Liver (tissue), 9 donors: ENCODE measurements around the gene AAMDC. TPM values are rescaled to one million over a fixed set of nuclear protein-coding genes. Genes with fewer than 3 reads are reported as not detected.

Experiments used
- DNase-seq: peaks from one replicate; pipeline ENCODE4 v3.0.0-alpha.2; 2017; ENCODE audit warnings: low spot score
- H3K27ac ChIP-seq, 2 donors: one replicate each; pipeline ENCODE4 v1.7.0; 2013; ENCODE audit warnings: inconsistent platforms in 2 of 2, low read length in 2 of 2, control low read depth in 1 of 2, low read depth in 1 of 2, mild to moderate bottlenecking in 1 of 2
- H3K27me3 ChIP-seq, 4 donors: one replicate each; pipeline versions ENCODE4 v1.6.1 to v1.7.0; 2013; ENCODE audit warnings: low read length in 3 of 4, inconsistent platforms in 1 of 4, mild to moderate bottlenecking in 1 of 4, moderate library complexity in 1 of 4; ENCODE audit not compliant: control insufficient read depth in 4 of 4, insufficient read depth in 4 of 4
- H3K36me3 ChIP-seq, 4 donors: one replicate each; pipeline versions ENCODE4 v1.6.1 to v1.7.0; 2013; ENCODE audit warnings: low read length in 3 of 4, mild to moderate bottlenecking in 3 of 4, low read depth in 1 of 4, moderate library complexity in 1 of 4; ENCODE audit not compliant: control insufficient read depth in 4 of 4, insufficient read depth in 3 of 4
- H3K4me1 ChIP-seq, 4 donors: one replicate each; pipeline versions ENCODE4 v1.6.1 to v1.7.0; 2013; ENCODE audit warnings: low read length in 3 of 4, mild to moderate bottlenecking in 3 of 4, moderate library complexity in 1 of 4; ENCODE audit not compliant: control insufficient read depth in 4 of 4, insufficient read depth in 4 of 4
- H3K4me3 ChIP-seq, 3 donors: one replicate each; pipeline versions ENCODE4 v1.6.1 to v1.7.0; 2013; ENCODE audit warnings: low read length in 3 of 3, control low read depth in 1 of 3, low read depth in 1 of 3, mild to moderate bottlenecking in 1 of 3
- H3K9ac ChIP-seq, 2 donors: one replicate each; pipeline ENCODE4 v1.7.0; 2013; ENCODE audit warnings: low read length in 2 of 2, mild to moderate bottlenecking in 2 of 2, moderate library complexity in 2 of 2, control low read depth in 1 of 2, low read depth in 1 of 2
- H3K9me3 ChIP-seq, 4 donors: one replicate each; pipeline versions ENCODE4 v1.6.1 to v1.7.0; 2013; ENCODE audit warnings: low read length in 3 of 4; ENCODE audit not compliant: control insufficient read depth in 4 of 4
- ATF3 ChIP-seq: IDR thresholded peaks from 2 replicates; pipeline ENCODE4 v1.6.1; 2016; ENCODE audit warnings: antibody characterized with exemption
- EGR1 ChIP-seq, 2 donors: IDR thresholded peaks; 2 replicates each; pipeline ENCODE4 v1.6.1; 2016 to 2018; ENCODE audit warnings: antibody characterized with exemption in 2 of 2, low read depth in 2 of 2
- FOXA1 ChIP-seq: IDR thresholded peaks from 2 replicates; pipeline ENCODE4 v1.6.1; 2016; ENCODE audit warnings: antibody characterized with exemption
- FOXA2 ChIP-seq: IDR thresholded peaks from 2 replicates; pipeline ENCODE4 v1.6.1; 2016; ENCODE audit warnings: antibody characterized with exemption
- GABPA ChIP-seq, 2 donors: IDR thresholded peaks in 1 of 2; conservative IDR thresholded peaks in 1 of 2; 2 replicates each; pipeline ENCODE4 v1.6.1; 2016; ENCODE audit warnings: antibody characterized with exemption in 2 of 2, mild to moderate bottlenecking in 1 of 2, moderate library complexity in 1 of 2
- HNF4A ChIP-seq, 2 donors: conservative IDR thresholded peaks; 2 replicates each; pipeline ENCODE4 v1.6.1; 2016; ENCODE audit warnings: antibody characterized with exemption in 2 of 2, mild to moderate bottlenecking in 2 of 2
- HNF4G ChIP-seq: IDR thresholded peaks from 2 replicates; pipeline ENCODE4 v1.6.1; 2016; ENCODE audit warnings: antibody characterized with exemption
- JUND ChIP-seq, 2 donors: IDR thresholded peaks; 2 replicates each; pipeline ENCODE4 v1.6.1; 2016; ENCODE audit warnings: antibody characterized with exemption in 2 of 2
- MAX ChIP-seq: IDR thresholded peaks from 2 replicates; pipeline ENCODE4 v1.6.1; 2016; ENCODE audit warnings: antibody characterized with exemption
- RAD21 ChIP-seq, 2 donors: IDR thresholded peaks; 2 replicates each; pipeline ENCODE4 v1.6.1; 2016; ENCODE audit warnings: antibody characterized with exemption in 2 of 2, mild to moderate bottlenecking in 2 of 2
- REST ChIP-seq: IDR thresholded peaks from 2 replicates; pipeline ENCODE4 v1.6.1; 2016; ENCODE audit warnings: antibody characterized with exemption, mild to moderate bottlenecking
- TAF1 ChIP-seq: conservative IDR thresholded peaks from 2 replicates; pipeline ENCODE4 v1.6.1; 2016; ENCODE audit warnings: antibody characterized with exemption, mild to moderate bottlenecking
- YY1 ChIP-seq: IDR thresholded peaks from 2 replicates; pipeline ENCODE4 v1.6.1; 2016; ENCODE audit warnings: antibody characterized with exemption, mild to moderate bottlenecking
- ZBTB33 ChIP-seq: IDR thresholded peaks from 2 replicates; pipeline ENCODE4 v1.6.1; 2016; ENCODE audit warnings: antibody characterized with exemption
- WGBS: extraction: QIAGEN DNeasy Blood & Tissue Kit; methylation state at CpG from one replicate; pipeline ENCODE4 v1.1.7; 2013; 5-methylcytosine and 5-hydroxymethylcytosine counted together
- polyA plus RNA-seq, 2 donors: library from polyadenylated mRNA; stranded (reverse) in 1 of 2; unstranded in 1 of 2; fragments of 200-250 nt in 1 of 2; fragments of >200 nt in 1 of 2; fragmentation: Nextera tagmentation in 1 of 2; extraction: Ambion mirVana in 1 of 2; gene quantifications; one replicate each; pipeline versions ENCODE4 v1.2.1 to v1.2.3, GENCODE V29; 2013 to 2015
- total RNA-seq, 2 donors: library from RNA; depleted of rRNA; stranded (reverse); fragments of >200 nt; gene quantifications; one replicate each; pipeline ENCODE4 v1.2.3, GENCODE V29; 2014
- donor health status: healthy.
- donor health status: healthy.
- donor health status: healthy.
- donor health status: healthy.
- donor health status: healthy.

AAMDC gene
- total and polyA plus RNA-seq, 4 donors: 7.4 to 31.1 (median 13.7) TPM

- TF ChIP-seq TAF1: no peak
- TF ChIP-seq REST: no peak
- no peak for TF ChIP-seq ZBTB33
- TF ChIP-seq ATF3: no peak
- no peak for TF ChIP-seq GABPA (IDR thresholded peaks at IDR 0.05 in 1 of 2, conservative IDR thresholded peaks at IDR 0.05 in 1 of 2)
- no peak for TF ChIP-seq HNF4G
- TF ChIP-seq EGR1 (IDR thresholded peaks at IDR 0.05; ENCODE audit: low read depth in 2 of 2): no peak
- no peak for TF ChIP-seq FOXA1
- no peak for TF ChIP-seq JUND (IDR thresholded peaks at IDR 0.05)
- TF ChIP-seq YY1: no peak
- no peak for TF ChIP-seq FOXA2
- 98% methylated on average over 5 of the region's 5 CpGs for WGBS
- H3K4me1 ChIP-seq: no peaks in the 10 kb centered on the region
- no peak overlapping the region for H3K4me3 ChIP-seq
- peaks cover 2 to 32% (median 26%) of the 10 kb centered on the region in 4 donors for H3K36me3 ChIP-seq
- no peak for DNase-seq
- H3K9ac ChIP-seq: no peak overlapping the region
- H3K27me3 ChIP-seq: no peaks in the 10 kb centered on the region
- no peaks in the 10 kb centered on the region for H3K9me3 ChIP-seq
- no peak overlapping the region for H3K27ac ChIP-seq
Observed at GRCh38 chr11:77883775-77884174, 62.8 kb downstream of the AAMDC start.

- H3K4me3 ChIP-seq: no peak overlapping the region
- H3K36me3 ChIP-seq: peaks cover 2 to 29% (median 22%) of the 10 kb centered on the region in 4 donors
- H3K9me3 ChIP-seq: no peaks in the 10 kb centered on the region
- no peak for TF ChIP-seq MAX
- no peak for DNase-seq
- WGBS: 87% methylated on average over 6 of the region's 6 CpGs
- no peaks in the 10 kb centered on the region for H3K27me3 ChIP-seq
- H3K27ac ChIP-seq: no peak overlapping the region
- H3K9ac ChIP-seq: no peak overlapping the region
- H3K4me1 ChIP-seq: no peaks in the 10 kb centered on the region
Observed at GRCh38 chr11:77884186-77884828, 63.4 kb downstream of the AAMDC start.

GRCh38 chr11:77884829-77885190 is 63.9 kb downstream of the AAMDC start:
- DNase-seq: no peak
- Histone ChIP-seq H3K27me3 (no peaks in the 10 kb centered on the region), H3K9ac (no peak overlapping the region), H3K9me3 (no peaks in the 10 kb centered on the region), H3K4me3 (no peak overlapping the region), H3K27ac (no peak overlapping the region), H3K4me1 (no peaks in the 10 kb centered on the region), H3K36me3 (peaks cover 2 to 24% (median 18%) of the 10 kb centered on the region in 4 donors)
- TF ChIP-seq RAD21 (IDR thresholded peaks at IDR 0.05) (no peak), HNF4A (conservative IDR thresholded peaks at IDR 0.05) (no peak), ZBTB33 (no peak), FOXA2 (no peak), REST (no peak)
- 98% methylated on average over 6 of the region's 6 CpGs for WGBS
